ENCODE data around the gene RIMKLB. TPM values are rescaled to one million over a fixed set of nuclear protein-coding genes. Genes with fewer than 3 reads are reported as not detected.

Gene RIMKLB
- total and polyA plus RNA-seq, 2 of the 8 experiments (the other 6 are each of a cell fraction or from before 2014, with no cell fraction given), result 37.8 to 78.2 TPM

DNA sequence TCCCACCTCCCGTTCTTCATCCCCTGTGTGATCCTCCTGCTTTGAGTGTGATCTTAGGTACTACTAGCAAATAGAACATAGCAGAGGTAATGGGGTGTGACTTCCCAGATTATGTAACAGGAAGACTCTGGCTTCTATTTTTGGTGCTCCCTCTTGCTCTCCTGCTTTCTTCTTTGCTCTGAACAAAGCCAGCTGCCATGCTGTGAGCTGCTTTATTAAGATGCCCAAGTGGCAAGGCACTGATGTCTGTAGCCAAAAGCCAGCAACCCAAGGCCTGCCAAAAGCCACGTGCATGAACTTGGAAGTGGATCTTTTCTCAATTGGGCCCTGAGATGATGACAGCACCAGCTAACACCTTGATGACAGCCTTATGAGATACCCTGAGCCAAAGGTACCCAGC lies 29.4 kb upstream of the RIMKLB start (continued):
- TF ChIP-seq, protein P1, sequence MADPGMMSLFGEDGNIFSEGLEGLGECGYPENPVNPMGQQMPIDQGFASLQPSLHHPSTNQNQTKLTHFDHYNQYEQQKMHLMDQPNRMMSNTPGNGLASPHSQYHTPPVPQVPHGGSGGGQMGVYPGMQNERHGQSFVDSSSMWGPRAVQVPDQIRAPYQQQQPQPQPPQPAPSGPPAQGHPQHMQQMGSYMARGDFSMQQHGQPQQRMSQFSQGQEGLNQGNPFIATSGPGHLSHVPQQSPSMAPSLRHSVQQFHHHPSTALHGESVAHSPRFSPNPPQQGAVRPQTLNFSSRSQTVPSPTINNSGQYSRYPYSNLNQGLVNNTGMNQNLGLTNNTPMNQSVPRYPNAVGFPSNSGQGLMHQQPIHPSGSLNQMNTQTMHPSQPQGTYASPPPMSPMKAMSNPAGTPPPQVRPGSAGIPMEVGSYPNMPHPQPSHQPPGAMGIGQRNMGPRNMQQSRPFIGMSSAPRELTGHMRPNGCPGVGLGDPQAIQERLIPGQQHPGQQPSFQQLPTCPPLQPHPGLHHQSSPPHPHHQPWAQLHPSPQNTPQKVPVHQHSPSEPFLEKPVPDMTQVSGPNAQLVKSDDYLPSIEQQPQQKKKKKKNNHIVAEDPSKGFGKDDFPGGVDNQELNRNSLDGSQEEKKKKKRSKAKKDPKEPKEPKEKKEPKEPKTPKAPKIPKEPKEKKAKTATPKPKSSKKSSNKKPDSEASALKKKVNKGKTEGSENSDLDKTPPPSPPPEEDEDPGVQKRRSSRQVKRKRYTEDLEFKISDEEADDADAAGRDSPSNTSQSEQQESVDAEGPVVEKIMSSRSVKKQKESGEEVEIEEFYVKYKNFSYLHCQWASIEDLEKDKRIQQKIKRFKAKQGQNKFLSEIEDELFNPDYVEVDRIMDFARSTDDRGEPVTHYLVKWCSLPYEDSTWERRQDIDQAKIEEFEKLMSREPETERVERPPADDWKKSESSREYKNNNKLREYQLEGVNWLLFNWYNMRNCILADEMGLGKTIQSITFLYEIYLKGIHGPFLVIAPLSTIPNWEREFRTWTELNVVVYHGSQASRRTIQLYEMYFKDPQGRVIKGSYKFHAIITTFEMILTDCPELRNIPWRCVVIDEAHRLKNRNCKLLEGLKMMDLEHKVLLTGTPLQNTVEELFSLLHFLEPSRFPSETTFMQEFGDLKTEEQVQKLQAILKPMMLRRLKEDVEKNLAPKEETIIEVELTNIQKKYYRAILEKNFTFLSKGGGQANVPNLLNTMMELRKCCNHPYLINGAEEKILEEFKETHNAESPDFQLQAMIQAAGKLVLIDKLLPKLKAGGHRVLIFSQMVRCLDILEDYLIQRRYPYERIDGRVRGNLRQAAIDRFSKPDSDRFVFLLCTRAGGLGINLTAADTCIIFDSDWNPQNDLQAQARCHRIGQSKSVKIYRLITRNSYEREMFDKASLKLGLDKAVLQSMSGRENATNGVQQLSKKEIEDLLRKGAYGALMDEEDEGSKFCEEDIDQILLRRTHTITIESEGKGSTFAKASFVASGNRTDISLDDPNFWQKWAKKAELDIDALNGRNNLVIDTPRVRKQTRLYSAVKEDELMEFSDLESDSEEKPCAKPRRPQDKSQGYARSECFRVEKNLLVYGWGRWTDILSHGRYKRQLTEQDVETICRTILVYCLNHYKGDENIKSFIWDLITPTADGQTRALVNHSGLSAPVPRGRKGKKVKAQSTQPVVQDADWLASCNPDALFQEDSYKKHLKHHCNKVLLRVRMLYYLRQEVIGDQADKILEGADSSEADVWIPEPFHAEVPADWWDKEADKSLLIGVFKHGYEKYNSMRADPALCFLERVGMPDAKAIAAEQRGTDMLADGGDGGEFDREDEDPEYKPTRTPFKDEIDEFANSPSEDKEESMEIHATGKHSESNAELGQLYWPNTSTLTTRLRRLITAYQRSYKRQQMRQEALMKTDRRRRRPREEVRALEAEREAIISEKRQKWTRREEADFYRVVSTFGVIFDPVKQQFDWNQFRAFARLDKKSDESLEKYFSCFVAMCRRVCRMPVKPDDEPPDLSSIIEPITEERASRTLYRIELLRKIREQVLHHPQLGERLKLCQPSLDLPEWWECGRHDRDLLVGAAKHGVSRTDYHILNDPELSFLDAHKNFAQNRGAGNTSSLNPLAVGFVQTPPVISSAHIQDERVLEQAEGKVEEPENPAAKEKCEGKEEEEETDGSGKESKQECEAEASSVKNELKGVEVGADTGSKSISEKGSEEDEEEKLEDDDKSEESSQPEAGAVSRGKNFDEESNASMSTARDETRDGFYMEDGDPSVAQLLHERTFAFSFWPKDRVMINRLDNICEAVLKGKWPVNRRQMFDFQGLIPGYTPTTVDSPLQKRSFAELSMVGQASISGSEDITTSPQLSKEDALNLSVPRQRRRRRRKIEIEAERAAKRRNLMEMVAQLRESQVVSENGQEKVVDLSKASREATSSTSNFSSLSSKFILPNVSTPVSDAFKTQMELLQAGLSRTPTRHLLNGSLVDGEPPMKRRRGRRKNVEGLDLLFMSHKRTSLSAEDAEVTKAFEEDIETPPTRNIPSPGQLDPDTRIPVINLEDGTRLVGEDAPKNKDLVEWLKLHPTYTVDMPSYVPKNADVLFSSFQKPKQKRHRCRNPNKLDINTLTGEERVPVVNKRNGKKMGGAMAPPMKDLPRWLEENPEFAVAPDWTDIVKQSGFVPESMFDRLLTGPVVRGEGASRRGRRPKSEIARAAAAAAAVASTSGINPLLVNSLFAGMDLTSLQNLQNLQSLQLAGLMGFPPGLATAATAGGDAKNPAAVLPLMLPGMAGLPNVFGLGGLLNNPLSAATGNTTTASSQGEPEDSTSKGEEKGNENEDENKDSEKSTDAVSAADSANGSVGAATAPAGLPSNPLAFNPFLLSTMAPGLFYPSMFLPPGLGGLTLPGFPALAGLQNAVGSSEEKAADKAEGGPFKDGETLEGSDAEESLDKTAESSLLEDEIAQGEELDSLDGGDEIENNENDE (IDR thresholded peaks at IDR 0.05; ENCODE audit: insufficient replicate concordance, low read length), result no peak
- no peak for TF ChIP-seq HDAC6 (IDR thresholded peaks at IDR 0.05; ENCODE audit: low read depth, low read length)
- TF ChIP-seq POLR2AphosphoS5 (IDR thresholded peaks at IDR 0.05; ENCODE audit: low read depth, low read length), result no peak
- TF ChIP-seq TAF7 (optimal IDR thresholded peaks at IDR 0.05; ENCODE audit: borderline replicate concordance, low read depth, low read length), result no peak
- no peak for TF ChIP-seq EGR1 (IDR thresholded peaks at IDR 0.05; ENCODE audit: borderline replicate concordance, low read depth, low read length)
- TF ChIP-seq, protein P2, sequence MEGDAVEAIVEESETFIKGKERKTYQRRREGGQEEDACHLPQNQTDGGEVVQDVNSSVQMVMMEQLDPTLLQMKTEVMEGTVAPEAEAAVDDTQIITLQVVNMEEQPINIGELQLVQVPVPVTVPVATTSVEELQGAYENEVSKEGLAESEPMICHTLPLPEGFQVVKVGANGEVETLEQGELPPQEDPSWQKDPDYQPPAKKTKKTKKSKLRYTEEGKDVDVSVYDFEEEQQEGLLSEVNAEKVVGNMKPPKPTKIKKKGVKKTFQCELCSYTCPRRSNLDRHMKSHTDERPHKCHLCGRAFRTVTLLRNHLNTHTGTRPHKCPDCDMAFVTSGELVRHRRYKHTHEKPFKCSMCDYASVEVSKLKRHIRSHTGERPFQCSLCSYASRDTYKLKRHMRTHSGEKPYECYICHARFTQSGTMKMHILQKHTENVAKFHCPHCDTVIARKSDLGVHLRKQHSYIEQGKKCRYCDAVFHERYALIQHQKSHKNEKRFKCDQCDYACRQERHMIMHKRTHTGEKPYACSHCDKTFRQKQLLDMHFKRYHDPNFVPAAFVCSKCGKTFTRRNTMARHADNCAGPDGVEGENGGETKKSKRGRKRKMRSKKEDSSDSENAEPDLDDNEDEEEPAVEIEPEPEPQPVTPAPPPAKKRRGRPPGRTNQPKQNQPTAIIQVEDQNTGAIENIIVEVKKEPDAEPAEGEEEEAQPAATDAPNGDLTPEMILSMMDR (IDR thresholded peaks at IDR 0.05; ENCODE audit: control extremely low read depth in 1 of 3, insufficient read depth in 1 of 3, low read depth in 1 of 3, low read length in 3 of 3), result no peak
- TF ChIP-seq PHF8 (conservative IDR thresholded peaks at IDR 0.05; ENCODE audit: low read depth, low read length), result no peak
- TF ChIP-seq SRF (IDR thresholded peaks at IDR 0.05; ENCODE audit: low read depth, low read length), result no peak
- TF ChIP-seq POU5F1 (IDR thresholded peaks at IDR 0.05; ENCODE audit: low read depth, low read length), result no peak

Data from H1 (cell line).